ENCODE data around the gene HS3ST5.
"Not testable (repeated sequence)": the region's sequence is repeated elsewhere in the genome, so short reads cannot be mapped to it uniquely, and the experiment has no call there.

Gene HS3ST5

GRCh38 chr6:114274836-114275235, 68.0 kb downstream of the HS3ST5 start:
- no peak for DNase-seq

GRCh38 chr6:114272582-114272981, 70.2 kb downstream of the HS3ST5 start:
- DNase-seq, result no peak

GRCh38 chr6:114271405-114271804, 71.4 kb downstream of the HS3ST5 start:
- no peak for DNase-seq

GRCh38 chr6:114267897-114268296, 74.9 kb downstream of the HS3ST5 start:
- DNase-seq, result no peak

GRCh38 chr6:114260810-114261209, 82.0 kb downstream of the HS3ST5 start:
- DNase-seq, result no peak

- DNase-seq, result no peak
These were observed 84.4 kb downstream of the HS3ST5 start for GRCh38 chr6:114258376-114258775.

GRCh38 chr6:114253431-114253830, 89.4 kb downstream of the HS3ST5 start:
- DNase-seq, result peak; percentile 95

GRCh38 chr6:114249522-114249921, 93.3 kb downstream of the HS3ST5 start:
- DNase-seq, result peak; percentile 69

GRCh38 chr6:114247101-114247500, 95.7 kb downstream of the HS3ST5 start:
- DNase-seq, result no peak

GRCh38 chr6:114240796-114241195, 102.0 kb downstream of the HS3ST5 start:
- no peak for DNase-seq

- DNase-seq, result no peak
These were observed 114.1 kb downstream of the HS3ST5 start for GRCh38 chr6:114228675-114229074.

- peak; percentile 49 for DNase-seq
These were observed 114.8 kb downstream of the HS3ST5 start for GRCh38 chr6:114227944-114228468.

GRCh38 chr6:114220241-114220640, 122.6 kb downstream of the HS3ST5 start:
- DNase-seq, result no peak

- no peak for DNase-seq
These were observed 124.1 kb downstream of the HS3ST5 start for GRCh38 chr6:114218437-114219340.

- not testable (repeated sequence) for DNase-seq
These were observed 124.8 kb downstream of the HS3ST5 start for GRCh38 chr6:114217996-114218395.

- peak; percentile 17 for DNase-seq
These were observed 125.9 kb downstream of the HS3ST5 start for GRCh38 chr6:114216789-114217467.

GRCh38 chr6:114210467-114210866, 132.4 kb downstream of the HS3ST5 start:
- DNase-seq, result no peak

- no peak for DNase-seq
These were observed 139.4 kb downstream of the HS3ST5 start for GRCh38 chr6:114203460-114203859.

GRCh38 chr6:114202389-114202788, 140.4 kb downstream of the HS3ST5 start:
- no peak for DNase-seq

- no peak for DNase-seq
These were observed 141.9 kb downstream of the HS3ST5 start for GRCh38 chr6:114200891-114201290.

GRCh38 chr6:114195631-114196403, 147.0 kb downstream of the HS3ST5 start:
- DNase-seq, result no peak

- no peak for DNase-seq
These were observed 147.8 kb downstream of the HS3ST5 start for GRCh38 chr6:114195027-114195365.

GRCh38 chr6:114194362-114195026, 148.3 kb downstream of the HS3ST5 start:
- DNase-seq, result no peak
